RKO (cell line): ENCODE measurements around the gene ITIH6.
A peak's percentile ranks its signal among the peaks of the same experiment; 100 is the strongest.
"Not testable (repeated sequence)": the region's sequence is repeated elsewhere in the genome, so short reads cannot be mapped to it uniquely, and the experiment has no call there.

Experiments used
- DNase-seq: peaks from one replicate; pipeline ENCODE4 v3.0.0-alpha.2; 2016; ENCODE audit warnings: low spot score

The ITIH6 gene

GRCh38 chrX:54798137-54798536 is at the start of gene ITIH6:
Gene ITIH6, minus strand, starts transcription at chrX:54798255. Its CDS starts 45 bp downstream, at chrX:54798210.
- DNase-seq, result no peak

GRCh38 chrX:54847700-54848099 is 49.6 kb upstream of the ITIH6 start:
- not testable (repeated sequence) for DNase-seq

GRCh38 chrX:54843050-54843449 is 45.0 kb upstream of the ITIH6 start:
- no peak for DNase-seq

GRCh38 chrX:54842607-54843006 is 44.6 kb upstream of the ITIH6 start:
- DNase-seq, result no peak

- DNase-seq, result not testable (repeated sequence)
Measured at GRCh38 chrX:54841184-54841874, 43.3 kb upstream of the ITIH6 start.

- no peak for DNase-seq
Measured at GRCh38 chrX:54838583-54838982, 40.5 kb upstream of the ITIH6 start.

- no peak for DNase-seq
Measured at GRCh38 chrX:54826598-54826997, 28.5 kb upstream of the ITIH6 start.

GRCh38 chrX:54825716-54826438 is 27.8 kb upstream of the ITIH6 start:
- peak; percentile 44 for DNase-seq

GRCh38 chrX:54824722-54825121 is 26.7 kb upstream of the ITIH6 start:
- DNase-seq, result no peak

- DNase-seq, result no peak
Measured at GRCh38 chrX:54824195-54824594, 26.1 kb upstream of the ITIH6 start.

- DNase-seq, result no peak
Measured at GRCh38 chrX:54821310-54821709, 23.3 kb upstream of the ITIH6 start.

GRCh38 chrX:54820737-54821136 is 22.7 kb upstream of the ITIH6 start:
- DNase-seq, result no peak

- no peak for DNase-seq
Measured at GRCh38 chrX:54819201-54819600, 21.1 kb upstream of the ITIH6 start.

GRCh38 chrX:54818221-54818620 is 20.2 kb upstream of the ITIH6 start:
- no peak for DNase-seq

GRCh38 chrX:54817220-54817820 is 19.3 kb upstream of the ITIH6 start:
- no peak for DNase-seq

- no peak for DNase-seq
Measured at GRCh38 chrX:54812306-54812705, 14.3 kb upstream of the ITIH6 start.

GRCh38 chrX:54811301-54811885 is 13.3 kb upstream of the ITIH6 start:
- no peak for DNase-seq

GRCh38 chrX:54810532-54810931 is 12.5 kb upstream of the ITIH6 start:
- DNase-seq, result no peak

GRCh38 chrX:54808605-54809483 is 10.8 kb upstream of the ITIH6 start:
- DNase-seq, result peak; percentile 92

- DNase-seq, result no peak
Measured at GRCh38 chrX:54808109-54808604, 10.1 kb upstream of the ITIH6 start.

GRCh38 chrX:54807524-54808108 is 9.6 kb upstream of the ITIH6 start, which contains the start of gene MAGED2:
Gene MAGED2, plus strand, starts transcription at chrX:54807745. Its CDS starts 1,587 bp downstream, at chrX:54809332.
- DNase-seq, result no peak
